Posterior vena cava (tissue), 2 donors: ENCODE results near the gene XYLB. TPM values are rescaled to one million over a fixed set of nuclear protein-coding genes. Genes with fewer than 3 reads are reported as not detected.

ENCODE experiments used
- DNase-seq: peaks from one replicate; pipeline ENCODE4 v3.0.0-alpha.2; 2020; ENCODE audit warnings: low spot score
- intact Hi-C, 2 donors: fragments of 100-400 bp; cut with DNase I; formaldehyde crosslinking; loops; one replicate each; pipeline versions ENCODE4 v1.14.1 to v1.14.2; 2022 to 2023
- total RNA-seq, 2 donors: library from RNA; stranded (reverse); fragmentation: NEBNext Ultra II Directional; extraction: Animal tissue kit (Norgen Biotek cat#: 25700); gene quantifications; one replicate each; pipeline ENCODE4 v1.2.1, GENCODE V29; 2021
- donor health status: DM: yes; HTN: yes; CAD: no.
- donor health status: DM: yes; HTN: yes; CAD: no.

The XYLB gene
- total RNA-seq, 2 donors from 2014 or later, result 4.5 to 6.3 TPM

- DNase-seq, result peak; percentile 10
- intact Hi-C loops, result no loop called here
Observed at GRCh38 chr3:38354588-38355330, 8.2 kb downstream of the XYLB start.

GRCh38 chr3:38359038-38359437, 12.5 kb downstream of the XYLB start:
- no peak for DNase-seq
- intact Hi-C loops, result no loop called here

- DNase-seq, result no peak
- intact Hi-C loops, result no loop called here
Observed at GRCh38 chr3:38360345-38360744, 13.8 kb downstream of the XYLB start.

- intact Hi-C loops, result no loop called here
- peak; percentile 70 for DNase-seq
Observed at GRCh38 chr3:38361496-38361895, 14.9 kb downstream of the XYLB start.

GRCh38 chr3:38362825-38363224, 16.2 kb downstream of the XYLB start:
- intact Hi-C loops, result no loop called here
- no peak for DNase-seq

- intact Hi-C loops, result no loop called here
- no peak for DNase-seq
Observed at GRCh38 chr3:38364721-38365400, 18.3 kb downstream of the XYLB start.

- intact Hi-C loops, result loop anchor here in 1 of 2 donors (2.0 kb wide), 1 partner anchor 75 kb away; no protein-coding TSS in a partner anchor
- DNase-seq, result no peak
Observed at GRCh38 chr3:38365469-38366062, 19.0 kb downstream of the XYLB start.

- no peak for DNase-seq
- intact Hi-C loops, result loop anchor here in 1 of 2 donors (2.0 kb wide), 1 partner anchor 75 kb away; no protein-coding TSS in a partner anchor
Observed at GRCh38 chr3:38366082-38366481, 19.5 kb downstream of the XYLB start.

- DNase-seq, result no peak
- intact Hi-C loops, result loop anchor here in 1 of 2 donors (2.0 kb wide), 1 partner anchor 77 kb away; no protein-coding TSS in a partner anchor
Observed at GRCh38 chr3:38367779-38368178, 21.2 kb downstream of the XYLB start.

- no peak for DNase-seq
- intact Hi-C loops, result no loop called here
Observed at GRCh38 chr3:38368238-38368637, 21.7 kb downstream of the XYLB start.

- intact Hi-C loops, result no loop called here
- no peak for DNase-seq
Observed at GRCh38 chr3:38369186-38369585, 22.6 kb downstream of the XYLB start.

GRCh38 chr3:38370149-38370548, 23.6 kb downstream of the XYLB start:
- no peak for DNase-seq
- intact Hi-C loops, result no loop called here

GRCh38 chr3:38370861-38371260, 24.3 kb downstream of the XYLB start:
- intact Hi-C loops, result no loop called here
- DNase-seq, result no peak

- DNase-seq, result no peak
- intact Hi-C loops, result no loop called here
Observed at GRCh38 chr3:38371541-38372213, 25.1 kb downstream of the XYLB start.

- DNase-seq, result no peak
- intact Hi-C loops, result no loop called here
Observed at GRCh38 chr3:38372214-38372601, 25.6 kb downstream of the XYLB start.

- DNase-seq, result no peak
- intact Hi-C loops, result no loop called here
Observed at GRCh38 chr3:38374221-38374620, 27.6 kb downstream of the XYLB start.

- DNase-seq, result no peak
- intact Hi-C loops, result no loop called here
Observed at GRCh38 chr3:38375072-38375471, 28.5 kb downstream of the XYLB start.

GRCh38 chr3:38375488-38376097, 29.0 kb downstream of the XYLB start:
- no peak for DNase-seq
- intact Hi-C loops, result no loop called here

GRCh38 chr3:38376098-38376816, 29.7 kb downstream of the XYLB start:
- DNase-seq, result no peak

More at GRCh38 chr3:38376098-38376816, 29.7 kb downstream of the XYLB start:
- intact Hi-C loops, result no loop called here
